Measurements from ENCODE around the gene PTPRM.

Gene PTPRM

DNA sequence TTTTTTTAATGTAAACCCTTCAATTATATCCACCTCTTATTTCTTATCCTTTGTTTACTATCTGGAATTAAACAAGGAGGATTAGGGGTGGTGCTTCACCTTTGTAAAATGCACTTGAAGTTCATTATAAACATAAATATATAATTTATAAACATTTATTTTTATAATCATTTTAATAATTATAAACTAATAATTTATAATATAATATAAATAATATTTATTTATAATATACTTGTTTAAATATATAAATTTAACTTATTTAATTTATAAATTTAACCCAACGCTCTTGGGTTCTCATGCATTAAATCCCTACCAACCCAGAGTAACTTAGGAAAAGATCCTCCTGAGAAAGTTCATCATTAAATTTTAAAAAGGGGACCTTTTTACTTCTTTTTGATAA lies 452.5 kb downstream of the PTPRM start:
- Histone ChIP-seq H4K20me1 (ENCODE audit: insufficient read depth) (no peaks in the 10 kb centered on the region), H2AFZ (ENCODE audit: low read depth) (no peak overlapping the region), H3K79me2 (ENCODE audit: insufficient read depth, low read depth) (no peaks in the 10 kb centered on the region), H3K4me3 (IDR thresholded peaks at IDR 0.05; ENCODE audit: insufficient read depth, low read depth, low read length) (no peak overlapping the region), H3K27me3 (ENCODE audit: insufficient read depth, low read depth) (no peaks in the 10 kb centered on the region), H3K9ac (no peak overlapping the region), H3K36me3 (ENCODE audit: insufficient read depth) (no peaks in the 10 kb centered on the region), H3K4me2 (no peak overlapping the region), H3K27ac (no peak overlapping the region), H3K4me1 (ENCODE audit: low read depth, poor library complexity, severe bottlenecking) (no peaks in the 10 kb centered on the region)
- TF ChIP-seq, protein P1, sequence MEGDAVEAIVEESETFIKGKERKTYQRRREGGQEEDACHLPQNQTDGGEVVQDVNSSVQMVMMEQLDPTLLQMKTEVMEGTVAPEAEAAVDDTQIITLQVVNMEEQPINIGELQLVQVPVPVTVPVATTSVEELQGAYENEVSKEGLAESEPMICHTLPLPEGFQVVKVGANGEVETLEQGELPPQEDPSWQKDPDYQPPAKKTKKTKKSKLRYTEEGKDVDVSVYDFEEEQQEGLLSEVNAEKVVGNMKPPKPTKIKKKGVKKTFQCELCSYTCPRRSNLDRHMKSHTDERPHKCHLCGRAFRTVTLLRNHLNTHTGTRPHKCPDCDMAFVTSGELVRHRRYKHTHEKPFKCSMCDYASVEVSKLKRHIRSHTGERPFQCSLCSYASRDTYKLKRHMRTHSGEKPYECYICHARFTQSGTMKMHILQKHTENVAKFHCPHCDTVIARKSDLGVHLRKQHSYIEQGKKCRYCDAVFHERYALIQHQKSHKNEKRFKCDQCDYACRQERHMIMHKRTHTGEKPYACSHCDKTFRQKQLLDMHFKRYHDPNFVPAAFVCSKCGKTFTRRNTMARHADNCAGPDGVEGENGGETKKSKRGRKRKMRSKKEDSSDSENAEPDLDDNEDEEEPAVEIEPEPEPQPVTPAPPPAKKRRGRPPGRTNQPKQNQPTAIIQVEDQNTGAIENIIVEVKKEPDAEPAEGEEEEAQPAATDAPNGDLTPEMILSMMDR (conservative IDR thresholded peaks at IDR 0.05; ENCODE audit: low read depth, low read length), result no peak

GRCh38 chr18:8020132-8020846 lies 453.2 kb downstream of the PTPRM start:
- no peaks in the 10 kb centered on the region for H3K36me3 ChIP-seq (ENCODE audit: insufficient read depth)
- no peaks in the 10 kb centered on the region for H3K79me2 ChIP-seq (ENCODE audit: insufficient read depth, low read depth)
- no peaks in the 10 kb centered on the region for H4K20me1 ChIP-seq (ENCODE audit: insufficient read depth)
- no peak overlapping the region for H3K4me2 ChIP-seq
- no peaks in the 10 kb centered on the region for H3K4me1 ChIP-seq (ENCODE audit: low read depth, poor library complexity, severe bottlenecking)
- no peak overlapping the region for H2AFZ ChIP-seq (ENCODE audit: low read depth)
- no peak overlapping the region for H3K9ac ChIP-seq
- no peaks in the 10 kb centered on the region for H3K27me3 ChIP-seq (ENCODE audit: insufficient read depth, low read depth)
- no peak overlapping the region for H3K27ac ChIP-seq
- TF ChIP-seq, protein P1 (conservative IDR thresholded peaks at IDR 0.05; ENCODE audit: low read depth, low read length), result no peak
- H3K4me3 ChIP-seq (IDR thresholded peaks at IDR 0.05; ENCODE audit: insufficient read depth, low read depth, low read length), result no peak overlapping the region

- no peaks in the 10 kb centered on the region for H3K27me3 ChIP-seq (ENCODE audit: insufficient read depth, low read depth)
- H3K36me3 ChIP-seq (ENCODE audit: insufficient read depth), result no peaks in the 10 kb centered on the region
- TF ChIP-seq, protein P1 (conservative IDR thresholded peaks at IDR 0.05; ENCODE audit: low read depth, low read length), result no peak
- no peaks in the 10 kb centered on the region for H3K4me1 ChIP-seq (ENCODE audit: low read depth, poor library complexity, severe bottlenecking)
- H3K4me2 ChIP-seq, result no peak overlapping the region
- no peak overlapping the region for H3K9ac ChIP-seq
- H2AFZ ChIP-seq (ENCODE audit: low read depth), result no peak overlapping the region
- H3K79me2 ChIP-seq (ENCODE audit: insufficient read depth, low read depth), result no peaks in the 10 kb centered on the region
- no peak overlapping the region for H3K27ac ChIP-seq
- H4K20me1 ChIP-seq (ENCODE audit: insufficient read depth), result no peaks in the 10 kb centered on the region
- no peak overlapping the region for H3K4me3 ChIP-seq (IDR thresholded peaks at IDR 0.05; ENCODE audit: insufficient read depth, low read depth, low read length)
Observed at GRCh38 chr18:8029061-8029460, 461.9 kb downstream of the PTPRM start.

DNA sequence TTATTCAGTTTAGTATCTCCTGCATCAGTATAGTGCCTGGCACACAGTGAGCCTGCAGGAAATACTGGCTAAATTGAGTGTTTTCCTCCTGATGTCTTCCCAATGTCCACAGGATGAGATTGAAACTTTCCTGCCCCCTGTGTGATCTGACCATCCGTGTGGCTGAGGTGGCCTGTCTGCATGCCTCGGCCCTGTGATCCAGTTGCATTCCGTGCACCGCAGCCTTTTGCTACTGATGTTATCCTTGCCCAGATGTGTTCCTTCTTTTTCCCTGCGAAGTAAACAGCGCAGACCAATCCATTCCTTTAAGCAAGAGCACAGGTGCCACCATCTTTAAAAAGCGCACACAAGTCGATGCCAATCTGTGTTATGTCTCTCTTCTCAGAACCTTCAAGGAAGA lies 462.6 kb downstream of the PTPRM start:
- Histone ChIP-seq H3K27ac (no peak overlapping the region), H3K9ac (no peak overlapping the region), H2AFZ (ENCODE audit: low read depth) (no peak overlapping the region), H3K27me3 (ENCODE audit: insufficient read depth, low read depth) (no peaks in the 10 kb centered on the region), H3K4me2 (no peak overlapping the region), H4K20me1 (ENCODE audit: insufficient read depth) (no peaks in the 10 kb centered on the region), H3K4me1 (ENCODE audit: low read depth, poor library complexity, severe bottlenecking) (no peaks in the 10 kb centered on the region), H3K36me3 (ENCODE audit: insufficient read depth) (no peaks in the 10 kb centered on the region), H3K79me2 (ENCODE audit: insufficient read depth, low read depth) (no peaks in the 10 kb centered on the region), H3K4me3 (IDR thresholded peaks at IDR 0.05; ENCODE audit: insufficient read depth, low read depth, low read length) (no peak overlapping the region)
- TF ChIP-seq, protein P1 (conservative IDR thresholded peaks at IDR 0.05; ENCODE audit: low read depth, low read length), result no peak

Measured in KMS-11 (cell line).